ENCODE data around the gene SIMC1. TPM values are rescaled to one million over a fixed set of nuclear protein-coding genes. Genes with fewer than 3 reads are reported as not detected.
A peak's percentile ranks its signal among the peaks of the same experiment; 100 is the strongest.

Gene SIMC1
- total RNA-seq, 1 experiment from 2014 or later, result 7.5 TPM

GRCh38 chr5:176384366-176384930 lies 146.2 kb downstream of the SIMC1 start:
- no peaks in the 10 kb centered on the region for H3F3A ChIP-seq (ENCODE audit: low read length, unreplicated experiment)
- H4K20me1 ChIP-seq (ENCODE audit: low read length), result peaks cover 32% of the 10 kb centered on the region
- H3K36me3 ChIP-seq (ENCODE audit: low read depth, low read length), result peaks cover 58% of the 10 kb centered on the region
- H3K79me2 ChIP-seq (ENCODE audit: low read length), result peaks cover 49% of the 10 kb centered on the region
- peaks cover 14% of the 10 kb centered on the region for H3K4me1 ChIP-seq (ENCODE audit: insufficient read depth, low read length)
- POLR2A ChIA-PET (ENCODE audit: unreplicated experiment), result no interaction called here
- no peaks in the 10 kb centered on the region for H3K9me3 ChIP-seq (ENCODE audit: low read length)
- TF ChIP-seq EZH2phosphoT487 (IDR thresholded peaks at IDR 0.05; ENCODE audit: borderline replicate concordance, low read length) (no peak), EZH2 (IDR thresholded peaks at IDR 0.05; ENCODE audit: low read length, unreplicated experiment) (no peak)
- TF ChIP-seq, protein P1, sequence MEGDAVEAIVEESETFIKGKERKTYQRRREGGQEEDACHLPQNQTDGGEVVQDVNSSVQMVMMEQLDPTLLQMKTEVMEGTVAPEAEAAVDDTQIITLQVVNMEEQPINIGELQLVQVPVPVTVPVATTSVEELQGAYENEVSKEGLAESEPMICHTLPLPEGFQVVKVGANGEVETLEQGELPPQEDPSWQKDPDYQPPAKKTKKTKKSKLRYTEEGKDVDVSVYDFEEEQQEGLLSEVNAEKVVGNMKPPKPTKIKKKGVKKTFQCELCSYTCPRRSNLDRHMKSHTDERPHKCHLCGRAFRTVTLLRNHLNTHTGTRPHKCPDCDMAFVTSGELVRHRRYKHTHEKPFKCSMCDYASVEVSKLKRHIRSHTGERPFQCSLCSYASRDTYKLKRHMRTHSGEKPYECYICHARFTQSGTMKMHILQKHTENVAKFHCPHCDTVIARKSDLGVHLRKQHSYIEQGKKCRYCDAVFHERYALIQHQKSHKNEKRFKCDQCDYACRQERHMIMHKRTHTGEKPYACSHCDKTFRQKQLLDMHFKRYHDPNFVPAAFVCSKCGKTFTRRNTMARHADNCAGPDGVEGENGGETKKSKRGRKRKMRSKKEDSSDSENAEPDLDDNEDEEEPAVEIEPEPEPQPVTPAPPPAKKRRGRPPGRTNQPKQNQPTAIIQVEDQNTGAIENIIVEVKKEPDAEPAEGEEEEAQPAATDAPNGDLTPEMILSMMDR (conservative IDR thresholded peaks at IDR 0.05; ENCODE audit: low read depth, low read length), result no peak
- no peak overlapping the region for H3K4me2 ChIP-seq (ENCODE audit: low read length)
- DNase-seq, result no peak
- no peak overlapping the region for H3K4me3 ChIP-seq (ENCODE audit: low read length)
- CTCF ChIA-PET, result no interaction called here
- no peak overlapping the region for H2AFZ ChIP-seq (ENCODE audit: low read length)
- no peak overlapping the region for H3K9ac ChIP-seq (ENCODE audit: low read length)
- no peaks in the 10 kb centered on the region for H3K27me3 ChIP-seq (ENCODE audit: low read length)
- no TSS peak for BruUV-seq (replicated peaks)
- no peak for ATAC-seq
- no peaks in the 10 kb centered on the region for H3K9me2 ChIP-seq (replicated peaks; ENCODE audit: low read length)
- intact Hi-C loops (cut with micrococcal nuclease), result no loop called here
- H3K27ac ChIP-seq (ENCODE audit: low read length), result no peak overlapping the region

GRCh38 chr5:176384991-176385390 lies 146.8 kb downstream of the SIMC1 start:
- no peak overlapping the region for H3K4me3 ChIP-seq (ENCODE audit: low read length)
- no peaks in the 10 kb centered on the region for H3F3A ChIP-seq (ENCODE audit: low read length, unreplicated experiment)
- no TSS peak for BruUV-seq (replicated peaks)
- no peak overlapping the region for H2AFZ ChIP-seq (ENCODE audit: low read length)
- CTCF ChIA-PET, result no interaction called here
- H3K27ac ChIP-seq (ENCODE audit: low read length), result no peak overlapping the region
- intact Hi-C loops (cut with micrococcal nuclease), result no loop called here
- H3K9ac ChIP-seq (ENCODE audit: low read length), result no peak overlapping the region
- DNase-seq (no peak), ATAC-seq (no peak)
- H3K36me3 ChIP-seq (ENCODE audit: low read depth, low read length), result peaks cover 58% of the 10 kb centered on the region
- H3K4me1 ChIP-seq (ENCODE audit: insufficient read depth, low read length), result peaks cover 14% of the 10 kb centered on the region
- H3K9me2 ChIP-seq (replicated peaks; ENCODE audit: low read length), result no peaks in the 10 kb centered on the region
- POLR2A ChIA-PET (ENCODE audit: unreplicated experiment), result no interaction called here
- TF ChIP-seq EZH2phosphoT487 (IDR thresholded peaks at IDR 0.05; ENCODE audit: borderline replicate concordance, low read length) (no peak), EZH2 (IDR thresholded peaks at IDR 0.05; ENCODE audit: low read length, unreplicated experiment) (no peak)
- TF ChIP-seq, protein P1 (conservative IDR thresholded peaks at IDR 0.05; ENCODE audit: low read depth, low read length), result no peak
- H3K79me2 ChIP-seq (ENCODE audit: low read length), result peaks cover 54% of the 10 kb centered on the region
- no peaks in the 10 kb centered on the region for H3K9me3 ChIP-seq (ENCODE audit: low read length)
- no peaks in the 10 kb centered on the region for H3K27me3 ChIP-seq (ENCODE audit: low read length)
- peaks cover 32% of the 10 kb centered on the region for H4K20me1 ChIP-seq (ENCODE audit: low read length)
- no peak overlapping the region for H3K4me2 ChIP-seq (ENCODE audit: low read length)

GRCh38 chr5:176386491-176386890 lies 148.3 kb downstream of the SIMC1 start:
- Histone ChIP-seq H3K4me2 (ENCODE audit: low read length) (peak overlapping the region; percentile 99), H4K20me1 (ENCODE audit: low read length) (peaks cover 32% of the 10 kb centered on the region), H3K79me2 (ENCODE audit: low read length) (peaks cover 67% of the 10 kb centered on the region), H3K4me1 (ENCODE audit: insufficient read depth, low read length) (peaks cover 14% of the 10 kb centered on the region), H3K27me3 (ENCODE audit: low read length) (no peaks in the 10 kb centered on the region), H3K9me2 (replicated peaks; ENCODE audit: low read length) (no peaks in the 10 kb centered on the region), H3K4me3 (ENCODE audit: low read length) (peak overlapping the region; percentile 94), H3K36me3 (ENCODE audit: low read depth, low read length) (peaks cover 65% of the 10 kb centered on the region), H3F3A (ENCODE audit: low read length, unreplicated experiment) (no peaks in the 10 kb centered on the region), H2AFZ (ENCODE audit: low read length) (no peak overlapping the region), H3K9ac (ENCODE audit: low read length) (no peak overlapping the region), H3K9me3 (ENCODE audit: low read length) (no peaks in the 10 kb centered on the region), H3K27ac (ENCODE audit: low read length) (no peak overlapping the region)
- BruUV-seq (replicated peaks), result no TSS peak
- no peak for DNase-seq
- ChIA-PET POLR2A (ENCODE audit: unreplicated experiment) (no interaction called here), CTCF (no interaction called here)
- TF ChIP-seq, protein P1 (conservative IDR thresholded peaks at IDR 0.05; ENCODE audit: low read depth, low read length), result no peak
- no peak for TF ChIP-seq EZH2 (IDR thresholded peaks at IDR 0.05; ENCODE audit: low read length, unreplicated experiment)
- TF ChIP-seq EZH2phosphoT487 (IDR thresholded peaks at IDR 0.05; ENCODE audit: borderline replicate concordance, low read length), result no peak
- intact Hi-C loops (cut with micrococcal nuclease), result no loop called here
- ATAC-seq, result no peak

Data from PC-3 (cell line).